Esophagus squamous epithelium (tissue), 5 donors: Measurements from ENCODE around the gene ZNF865. TPM values are rescaled to one million over a fixed set of nuclear protein-coding genes. Genes with fewer than 3 reads are reported as not detected.

Experiments used
- DNase-seq: peaks from one replicate; lab custom pipeline; 2025; lab: John Stamatoyannopoulos, UW
- H3K27ac ChIP-seq, 4 donors: fragments of 200-600 bp; sonication (generic); one replicate each; pipeline ENCODE4 v1.5.1; 2016 to 2019; ENCODE audit warnings: mild to moderate bottlenecking in 1 of 4
- H3K27me3 ChIP-seq, 4 donors: fragments of 200-600 bp; sonication (generic); 1 replicate in 3 of 4; 2 replicates in 1 of 4; pipeline versions ENCODE4 v1.5.1 to v1.6.0; 2017 to 2021; ENCODE audit warnings: antibody characterized with exemption in 1 of 4
- H3K36me3 ChIP-seq, 3 donors: fragments of 200-600 bp; sonication (generic); one replicate each; pipeline ENCODE4 v1.5.1; 2016 to 2019
- H3K4me1 ChIP-seq, 3 donors: fragments of 200-600 bp; sonication (generic); one replicate each; pipeline ENCODE4 v1.5.1; 2017 to 2019
- H3K4me3 ChIP-seq, 4 donors: fragments of 200-600 bp; sonication (generic); 1 replicate in 3 of 4; 2 replicates in 1 of 4; pipeline ENCODE4 v1.5.1; 2016 to 2019; ENCODE audit warnings: mild to moderate bottlenecking in 2 of 4, moderate library complexity in 1 of 4
- H3K9me3 ChIP-seq, 3 donors: fragments of 200-600 bp; sonication (generic); one replicate each; pipeline ENCODE4 v1.5.1; 2016 to 2019
- POLR2A ChIP-seq, 4 donors: fragments of 450-650 bp; IDR thresholded peaks; one replicate each; pipeline ENCODE4 v1.6.1; 2017; ENCODE audit warnings: antibody characterized with exemption in 4 of 4, mild to moderate bottlenecking in 4 of 4, moderate library complexity in 3 of 4
- WGBS, 2 donors: methylation state at CpG; one replicate each; pipeline ENCODE4 v1.1.5; 2018; 5-methylcytosine and 5-hydroxymethylcytosine counted together
- intact Hi-C: fragments of 100-400 bp; cut with DNase I; formaldehyde crosslinking; loops from one replicate; pipeline ENCODE4 v1.15.0; 2022
- total RNA-seq, 4 donors: library from RNA; depleted of rRNA; stranded (reverse); fragments of >200 nt; gene quantifications; one replicate each; pipeline ENCODE4 v1.1.0, GENCODE V29; 2016
- TF ChIP-seq, protein P1 (sequence below), 6 experiments: fragments of 450-650 bp in 4 of 6; fragments of 200-600 bp in 2 of 6; sonication (generic) in 2 of 6; IDR thresholded peaks; one replicate each; pipeline ENCODE4 v1.5.1; 2016 to 2019; ENCODE audit warnings: antibody characterized with exemption in 6 of 6, mild to moderate bottlenecking in 4 of 6, moderate library complexity in 4 of 6
- donor health status: DM: yes; HTN: yes; CAD: no.

The ZNF865 gene
- total RNA-seq, 4 donors from 2014 or later: 2.7 to 5.3 (median 3.3) TPM

- Histone ChIP-seq H3K27me3 (no peaks in the 10 kb centered on the region), H3K4me3 (no peak overlapping the region), H3K27ac (no peak overlapping the region), H3K4me1 (peaks cover 21 to 61% (median 25%) of the 10 kb centered on the region in 3 donors), H3K36me3 (peaks cover 0 to 37% (median 5%) of the 10 kb centered on the region in 3 donors), H3K9me3 (no peaks in the 10 kb centered on the region)
- intact Hi-C loops: no loop called here
- WGBS, 2 donors: 85 to 95% methylated on average over 2 to 4 of the region's 4 CpGs
- TF ChIP-seq, protein P1, sequence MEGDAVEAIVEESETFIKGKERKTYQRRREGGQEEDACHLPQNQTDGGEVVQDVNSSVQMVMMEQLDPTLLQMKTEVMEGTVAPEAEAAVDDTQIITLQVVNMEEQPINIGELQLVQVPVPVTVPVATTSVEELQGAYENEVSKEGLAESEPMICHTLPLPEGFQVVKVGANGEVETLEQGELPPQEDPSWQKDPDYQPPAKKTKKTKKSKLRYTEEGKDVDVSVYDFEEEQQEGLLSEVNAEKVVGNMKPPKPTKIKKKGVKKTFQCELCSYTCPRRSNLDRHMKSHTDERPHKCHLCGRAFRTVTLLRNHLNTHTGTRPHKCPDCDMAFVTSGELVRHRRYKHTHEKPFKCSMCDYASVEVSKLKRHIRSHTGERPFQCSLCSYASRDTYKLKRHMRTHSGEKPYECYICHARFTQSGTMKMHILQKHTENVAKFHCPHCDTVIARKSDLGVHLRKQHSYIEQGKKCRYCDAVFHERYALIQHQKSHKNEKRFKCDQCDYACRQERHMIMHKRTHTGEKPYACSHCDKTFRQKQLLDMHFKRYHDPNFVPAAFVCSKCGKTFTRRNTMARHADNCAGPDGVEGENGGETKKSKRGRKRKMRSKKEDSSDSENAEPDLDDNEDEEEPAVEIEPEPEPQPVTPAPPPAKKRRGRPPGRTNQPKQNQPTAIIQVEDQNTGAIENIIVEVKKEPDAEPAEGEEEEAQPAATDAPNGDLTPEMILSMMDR (IDR thresholded peaks at IDR 0.05): no peak
- TF ChIP-seq POLR2A (IDR thresholded peaks at IDR 0.05): no peak
- DNase-seq: no peak
Observed at GRCh38 chr19:55650126-55650557, 44.7 kb downstream of the ZNF865 start.

- no peak for DNase-seq
- intact Hi-C loops: no loop called here
- 80 to 96% methylated on average over 1 to 12 of the region's 17 CpGs for WGBS, 2 donors
- Histone ChIP-seq H3K27ac (no peak overlapping the region), H3K4me1 (peaks cover 21 to 60% (median 22%) of the 10 kb centered on the region in 3 donors), H3K9me3 (no peaks in the 10 kb centered on the region), H3K27me3 (no peaks in the 10 kb centered on the region), H3K4me3 (no peak overlapping the region), H3K36me3 (peaks cover 0 to 31% (median 0%) of the 10 kb centered on the region in 3 donors)
- TF ChIP-seq, protein P1 (IDR thresholded peaks at IDR 0.05): no peak
- no peak for TF ChIP-seq POLR2A (IDR thresholded peaks at IDR 0.05)
Observed at GRCh38 chr19:55650602-55651230, 45.3 kb downstream of the ZNF865 start.

DNA sequence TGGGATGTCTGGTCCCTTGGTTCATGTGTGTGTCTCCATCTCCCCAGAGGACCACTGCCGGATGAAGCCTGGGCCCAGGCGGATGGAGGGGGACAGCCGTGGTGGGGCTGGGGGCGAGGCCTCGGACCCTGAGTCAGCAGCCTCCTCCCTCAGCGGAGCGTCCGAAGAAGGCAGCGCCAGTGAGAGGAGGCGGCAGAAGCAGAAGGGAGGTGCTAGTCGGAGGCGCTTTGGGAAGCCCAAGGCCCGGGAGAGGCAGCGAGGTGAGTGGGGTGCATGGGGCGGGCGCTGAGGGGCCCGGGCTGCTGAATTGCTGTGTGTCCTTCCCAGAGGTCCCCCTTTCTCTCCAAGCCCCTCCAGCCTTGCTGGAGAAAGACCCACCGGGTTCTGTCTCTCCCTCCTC is 45.8 kb downstream of the ZNF865 start:
- peaks cover 26 to 64% (median 27%) of the 10 kb centered on the region in 3 donors for H3K4me1 ChIP-seq
- DNase-seq: no peak
- TF ChIP-seq, protein P1 (IDR thresholded peaks at IDR 0.05): no peak
- no peak for TF ChIP-seq POLR2A (IDR thresholded peaks at IDR 0.05)

GRCh38 chr19:55652311-55653128 is 47.1 kb downstream of the ZNF865 start:
- no peak for DNase-seq
- H3K4me3 ChIP-seq: no peak overlapping the region
- 82 to 92% methylated on average over 16 to 18 of the region's 71 CpGs for WGBS, 2 donors
- TF ChIP-seq POLR2A (IDR thresholded peaks at IDR 0.05): no peak
- TF ChIP-seq, protein P1 (IDR thresholded peaks at IDR 0.05): no peak
- no peaks in the 10 kb centered on the region for H3K27me3 ChIP-seq
- intact Hi-C loops: no loop called here
- no peaks in the 10 kb centered on the region for H3K9me3 ChIP-seq
- peaks cover 33 to 64% (median 36%) of the 10 kb centered on the region in 3 donors for H3K4me1 ChIP-seq
- H3K36me3 ChIP-seq: peaks cover 0 to 28% (median 0%) of the 10 kb centered on the region in 3 donors
- peak overlapping the region in 2 of 4 donors; percentile 99 to 100 for H3K27ac ChIP-seq

More for the DNA sequence above, 45.8 kb downstream of the ZNF865 start:
- Histone ChIP-seq H3K4me3 (no peak overlapping the region), H3K9me3 (no peaks in the 10 kb centered on the region), H3K27ac (no peak overlapping the region), H3K36me3 (peaks cover 0 to 28% (median 0%) of the 10 kb centered on the region in 3 donors), H3K27me3 (no peaks in the 10 kb centered on the region)
- intact Hi-C loops: no loop called here
- WGBS, 2 donors: 89 to 100% methylated on average over 1 to 9 of the region's 18 CpGs
